Subcutaneous adipose tissue (tissue), 4 donors: ENCODE data around the gene RCSD1. TPM values are rescaled to one million over a fixed set of nuclear protein-coding genes. Genes with fewer than 3 reads are reported as not detected.

Experiments
- CTCF ChIP-seq: fragments of 450-650 bp; IDR thresholded peaks from one replicate; pipeline ENCODE4 v1.5.1; 2016; ENCODE audit warnings: low read depth, mild to moderate bottlenecking, control low read depth, antibody characterized with exemption, moderate library complexity
- total RNA-seq, 4 donors: library from RNA; depleted of rRNA; stranded (reverse); fragments of >200 nt; gene quantifications; one replicate each; pipeline ENCODE4 v1.1.0, GENCODE V29; 2016

RCSD1 gene
- total RNA-seq, 4 donors from 2014 or later, result 22.5 to 33.3 (median 28.7) TPM

GRCh38 chr1:167663002-167663772 is 33.2 kb downstream of the RCSD1 start:
- no peak for TF ChIP-seq CTCF

- TF ChIP-seq CTCF, result no peak
These were observed 35.4 kb downstream of the RCSD1 start for GRCh38 chr1:167665469-167665868.

- TF ChIP-seq CTCF, result no peak
These were observed 36.4 kb downstream of the RCSD1 start for GRCh38 chr1:167666416-167666815.

- TF ChIP-seq CTCF, result no peak
These were observed 37.5 kb downstream of the RCSD1 start for GRCh38 chr1:167667536-167667935.

- no peak for TF ChIP-seq CTCF
These were observed 38.1 kb downstream of the RCSD1 start for GRCh38 chr1:167668108-167668507.

GRCh38 chr1:167669209-167670124 is 39.4 kb downstream of the RCSD1 start:
- no peak for TF ChIP-seq CTCF

- TF ChIP-seq CTCF, result no peak
These were observed 40.5 kb downstream of the RCSD1 start for GRCh38 chr1:167670563-167670962.
